Endothelial cell of umbilical vein (primary cell): ENCODE measurements around the gene UST. TPM values are rescaled to one million over a fixed set of nuclear protein-coding genes. Genes with fewer than 3 reads are reported as not detected.

Source experiments
- BruUV-seq: library from RNA; stranded (reverse); fragments of 400-500 nt; replicated peaks from 2 replicates; lab custom pipeline; 2021; lab: Mats Ljungman, UMichigan
- CTCF ChIA-PET: fragments of 300-600, 350-600 bp; sonication (Branson Sonifier 250); formaldehyde crosslinking; loops from one replicate; lab custom pipeline; 2021; ENCODE audit warnings: antibody characterized with exemption, inconsistent platforms; lab: Charles Lee
- POLR2A ChIA-PET: fragments of 300-600, 350-600 bp; sonication (Branson Sonifier 250); formaldehyde crosslinking; loops from one replicate; lab custom pipeline; 2021; ENCODE audit warnings: antibody characterized with exemption, inconsistent platforms; lab: Charles Lee
- DNase-seq: peaks from one replicate; pipeline ENCODE4 v3.0.0-alpha.2; 2011; ENCODE audit warnings: low read depth, low spot score
- FAIRE-seq: peaks from 2 replicates; lab custom pipeline; 2011; peaks lifted over from hg19 to GRCh38; lab: Jason Lieb, UNC
- H2AFZ ChIP-seq: 2 replicates; pipeline ENCODE4 v1.6.0; 2012; ENCODE audit warnings: low read depth, low read length, control low read depth, inconsistent platforms
- H3K27ac ChIP-seq: 2 replicates; pipeline ENCODE4 v1.5.1; 2011; ENCODE audit warnings: low read depth, mild to moderate bottlenecking, control low read depth, low read length, moderate library complexity; ENCODE audit not compliant: insufficient read depth
- H3K27me3 ChIP-seq, 2 experiments: 2 replicates each; pipeline versions ENCODE4 v1.6.0 to v1.6.1; 2011; ENCODE audit warnings: low read length in 2 of 2, mixed read lengths in 1 of 2; ENCODE audit not compliant: control insufficient read depth in 2 of 2, insufficient read depth in 2 of 2
- H3K36me3 ChIP-seq, 2 experiments: 2 replicates in 1 of 2; 3 replicates in 1 of 2; pipeline ENCODE4 v1.5.1; 2011; ENCODE audit warnings: low read length in 2 of 2, mild to moderate bottlenecking in 1 of 2, moderate library complexity in 1 of 2; ENCODE audit not compliant: control insufficient read depth in 2 of 2, insufficient read depth in 2 of 2; ENCODE audit errors: extremely low read depth in 1 of 2
- H3K4me1 ChIP-seq: 3 replicates; pipeline ENCODE4 v1.5.1; 2011; ENCODE audit warnings: mild to moderate bottlenecking, low read length; ENCODE audit not compliant: control insufficient read depth, insufficient read depth; ENCODE audit errors: extremely low read depth
- H3K4me2 ChIP-seq: 2 replicates; pipeline ENCODE4 v1.6.1; 2011; ENCODE audit warnings: low read length, control low read depth, mixed read lengths; ENCODE audit not compliant: insufficient read depth
- H3K4me3 ChIP-seq, 3 experiments: fragments of 200-600 bp in 1 of 3; sonication (generic), shearing (Covaris generic) in 1 of 3; replicated peaks in 1 of 3; 2 replicates each; pipeline ENCODE4 v1.5.1; 2011 to 2016; ENCODE audit warnings: control low read depth in 3 of 3, low read length in 3 of 3, mild to moderate bottlenecking in 2 of 3, inconsistent platforms in 1 of 3, low read depth in 1 of 3, moderate library complexity in 1 of 3; ENCODE audit not compliant: insufficient read depth in 1 of 3
- H3K79me2 ChIP-seq: 2 replicates; pipeline ENCODE4 v1.6.0; 2012; ENCODE audit warnings: low read length, inconsistent platforms; ENCODE audit not compliant: control insufficient read depth, insufficient read depth
- H3K9ac ChIP-seq: replicated peaks from 2 replicates; pipeline ENCODE3; 2011; ENCODE audit warnings: low read length, control low read depth; ENCODE audit not compliant: insufficient read depth; ENCODE audit errors: extremely low read depth
- H3K9me1 ChIP-seq: replicated peaks from 3 replicates; pipeline ENCODE4 v1.6.0; 2011; ENCODE audit warnings: mild to moderate bottlenecking, low read length; ENCODE audit not compliant: control insufficient read depth, insufficient read depth; ENCODE audit errors: extremely low read depth
- H3K9me3 ChIP-seq: replicated peaks from 2 replicates; pipeline ENCODE4 v1.5.1; 2012; ENCODE audit warnings: low read length, inconsistent platforms; ENCODE audit not compliant: control insufficient read depth, insufficient read depth
- H4K20me1 ChIP-seq: replicated peaks from 2 replicates; pipeline ENCODE3; 2011; ENCODE audit warnings: mild to moderate bottlenecking, low read length; ENCODE audit not compliant: control insufficient read depth, insufficient read depth; ENCODE audit errors: extremely low read depth
- CTCF ChIP-seq, 2 donors: IDR thresholded peaks; 1 replicate in 1 of 2; 2 replicates in 1 of 2; pipeline ENCODE4 v1.5.1; 2011; ENCODE audit warnings: low read length in 2 of 2, mild to moderate bottlenecking in 2 of 2, moderate library complexity in 2 of 2, control low read depth in 1 of 2, inconsistent platforms in 1 of 2, low read depth in 1 of 2; ENCODE audit not compliant: insufficient read depth in 1 of 2; ENCODE audit errors: extremely low read depth in 1 of 2
- EZH2 ChIP-seq: IDR thresholded peaks from 2 replicates; pipeline ENCODE4 v1.6.1; 2012; ENCODE audit warnings: borderline replicate concordance, low read depth, mild to moderate bottlenecking, moderate library complexity, low read length, inconsistent platforms; ENCODE audit not compliant: severe bottlenecking
- FOS ChIP-seq: IDR thresholded peaks from 2 replicates; pipeline ENCODE4 v1.6.1; 2011; ENCODE audit warnings: mild to moderate bottlenecking, low read length, moderate library complexity, borderline replicate concordance; ENCODE audit not compliant: insufficient read depth
- JUN ChIP-seq: IDR thresholded peaks from 2 replicates; pipeline ENCODE4 v1.6.1; 2011; ENCODE audit warnings: borderline replicate concordance, low read depth; ENCODE audit not compliant: insufficient read length, insufficient read depth
- MAX ChIP-seq: IDR thresholded peaks from 2 replicates; pipeline ENCODE4 v1.6.1; 2011; ENCODE audit not compliant: insufficient read depth, insufficient read length
- dilution Hi-C: fragments of 300-500 bp; cut with MboI; formaldehyde crosslinking; loops from one replicate; pipeline ENCODE4 v1.15.0; 2019; ENCODE audit warnings: low sequenced_read_pairs; ENCODE audit not compliant: extremely low pct_ligation_motif_present
- intact Hi-C: fragments of 100-400 bp; cut with micrococcal nuclease; formaldehyde crosslinking; loops from one replicate; pipeline ENCODE4 v1.10.0; 2022
- polyA plus RNA-seq, 4 experiments: library from polyadenylated mRNA; depleted of rRNA in 3 of 4; stranded (reverse) in 3 of 4; unstranded in 1 of 4; fragments of >200 nt; gene quantifications; 2 replicates each; pipeline versions ENCODE4 v1.2.1 to v1.2.3, GENCODE V29; 2011 to 2012; ENCODE audit warnings: missing spikeins in 1 of 4
- total RNA-seq: library from RNA; stranded (reverse); gene quantifications from 2 replicates; pipeline ENCODE4 v1.2.3, GENCODE V29; 2021

The UST gene
- total and polyA plus RNA-seq, 2 donors (not counting 3 experiments of a cell fraction or from before 2014, with no cell fraction given): 0.26 to 0.84 TPM

- Histone ChIP-seq H3K9ac (no peak overlapping the region), H2AFZ (no peak overlapping the region), H3K9me1 (no peaks in the 10 kb centered on the region), H3K4me2 (no peak overlapping the region), H4K20me1 (no peaks in the 10 kb centered on the region), H3K4me1 (no peaks in the 10 kb centered on the region), H3K27me3 (no peaks in the 10 kb centered on the region), H3K4me3 (no peak overlapping the region), H3K79me2 (no peaks in the 10 kb centered on the region), H3K36me3 (no peaks in the 10 kb centered on the region), H3K9me3 (no peaks in the 10 kb centered on the region), H3K27ac (no peak overlapping the region)
- TF ChIP-seq MAX (no peak), CTCF (IDR thresholded peaks at IDR 0.05; ENCODE audit: extremely low read depth in 1 of 2, insufficient read depth in 1 of 2, low read depth in 1 of 2, low read length in 2 of 2) (no peak), EZH2 (no peak), FOS (peak; percentile 77), JUN (no peak)
- ChIA-PET POLR2A (no interaction called here), CTCF (no interaction called here)
- FAIRE-seq (peak; percentile 8), DNase-seq (peak; percentile 11)
- intact Hi-C loops: no loop called here
- dilution Hi-C loops: no loop called here
- BruUV-seq: no TSS peak
These were observed 265.3 kb downstream of the UST start for GRCh38 chr6:149012040-149012545.
